ENCODE measurements around the gene SIRT4.
A peak's percentile ranks its signal among the peaks of the same experiment; 100 is the strongest.

Gene SIRT4

GRCh38 chr12:120292661-120293531 is 9.2 kb upstream of the SIRT4 start, which contains the start of gene RNU4-1:
TSS of gene RNU4-1 (minus strand) at chr12:120293237.
- TF ChIP-seq CEBPB (IDR thresholded peaks at IDR 0.05): peak; percentile 68
- peak; percentile 76 for TF ChIP-seq EP300 (IDR thresholded peaks at IDR 0.05; ENCODE audit: borderline replicate concordance)
- no peak; the same call in 1 of the 2 replicates for TF ChIP-seq CREB1 (IDR thresholded peaks at IDR 0.05; ENCODE audit: low read depth)
- no peak for TF ChIP-seq REST (IDR thresholded peaks at IDR 0.05; ENCODE audit: low read depth)
- TF ChIP-seq TAF1 (IDR thresholded peaks at IDR 0.05; ENCODE audit: low read depth): peak; percentile 45; the same call in 1 of the 2 replicates
- TF ChIP-seq FOXM1 (IDR thresholded peaks at IDR 0.05; ENCODE audit: borderline replicate concordance, low read depth): peak; percentile 77
- TF ChIP-seq ZBTB7A (IDR thresholded peaks at IDR 0.05; ENCODE audit: low read depth): no peak
- peak; percentile 60; the same call in 1 of the 2 replicates for TF ChIP-seq TEAD4 (IDR thresholded peaks at IDR 0.05)
- TF ChIP-seq USF1 (IDR thresholded peaks at IDR 0.05): 0 out of 2 replicates have a peak, but pooled peaks have one; percentile 2
- peak; percentile 61 for TF ChIP-seq MAX (IDR thresholded peaks at IDR 0.05)
- peak; percentile 1; the same call in 1 of the 2 replicates for TF ChIP-seq RAD21 (IDR thresholded peaks at IDR 0.05; ENCODE audit: low read depth)
- TF ChIP-seq EGR1 (IDR thresholded peaks at IDR 0.05): peak; percentile 72; the same call in 1 of the 2 replicates
- TF ChIP-seq TCF12 (IDR thresholded peaks at IDR 0.05; ENCODE audit: low read depth): peak; percentile 86
- peak; percentile 67; the same call in 1 of the 2 replicates for TF ChIP-seq NFIC (IDR thresholded peaks at IDR 0.05)
- peak; percentile 60 for TF ChIP-seq YY1 (IDR thresholded peaks at IDR 0.05; ENCODE audit: low read depth)

- TF ChIP-seq RAD21 (IDR thresholded peaks at IDR 0.05; ENCODE audit: low read depth) (0 out of 2 replicates have a peak, but pooled peaks have one; percentile 17), TEAD4 (IDR thresholded peaks at IDR 0.05) (no peak)
Measured at GRCh38 chr12:120314220-120314619, 12.1 kb downstream of the SIRT4 start.

- TF ChIP-seq TAF1 (IDR thresholded peaks at IDR 0.05; ENCODE audit: low read depth) (no peak), CEBPB (IDR thresholded peaks at IDR 0.05) (no peak), TEAD4 (IDR thresholded peaks at IDR 0.05) (no peak)
Measured at GRCh38 chr12:120316798-120317223, 14.7 kb downstream of the SIRT4 start.

- TF ChIP-seq CEBPB (IDR thresholded peaks at IDR 0.05) (no peak), EP300 (IDR thresholded peaks at IDR 0.05; ENCODE audit: borderline replicate concordance) (no peak), MAX (IDR thresholded peaks at IDR 0.05) (peak; percentile 98), USF1 (IDR thresholded peaks at IDR 0.05) (peak; percentile 100), FOXM1 (IDR thresholded peaks at IDR 0.05; ENCODE audit: borderline replicate concordance, low read depth) (no peak), RAD21 (IDR thresholded peaks at IDR 0.05; ENCODE audit: low read depth) (peak; percentile 12; the same call in 1 of the 2 replicates), EGR1 (IDR thresholded peaks at IDR 0.05) (no peak), NFIC (IDR thresholded peaks at IDR 0.05) (no peak), REST (IDR thresholded peaks at IDR 0.05; ENCODE audit: low read depth) (no peak), CREB1 (IDR thresholded peaks at IDR 0.05; ENCODE audit: low read depth) (peak; percentile 59), YY1 (IDR thresholded peaks at IDR 0.05; ENCODE audit: low read depth) (peak; percentile 70), TEAD4 (IDR thresholded peaks at IDR 0.05) (no peak), TAF1 (IDR thresholded peaks at IDR 0.05; ENCODE audit: low read depth) (peak; percentile 97), TCF12 (IDR thresholded peaks at IDR 0.05; ENCODE audit: low read depth) (no peak; the same call in 1 of the 2 replicates), ZBTB7A (IDR thresholded peaks at IDR 0.05; ENCODE audit: low read depth) (no peak)
Measured at GRCh38 chr12:120317224-120318105, 15.3 kb downstream of the SIRT4 start.

Data from Ishikawa (cell line).